ENCODE results near the gene PCLO.

The PCLO gene

GRCh38 chr7:82705517-82706260 lies 457.0 kb downstream of the PCLO start:
- Mint-ChIP-seq H3K36me3 (ENCODE audit: low read depth) (no peaks in the 10 kb centered on the region), H3K27me3 (ENCODE audit: low read depth) (no peaks in the 10 kb centered on the region), H3K9me3 (no peaks in the 10 kb centered on the region), H3K4me3 (no peak overlapping the region), H3K27ac (no peak overlapping the region), H3K4me1 (no peaks in the 10 kb centered on the region)
- TF ChIP-seq, protein P1, sequence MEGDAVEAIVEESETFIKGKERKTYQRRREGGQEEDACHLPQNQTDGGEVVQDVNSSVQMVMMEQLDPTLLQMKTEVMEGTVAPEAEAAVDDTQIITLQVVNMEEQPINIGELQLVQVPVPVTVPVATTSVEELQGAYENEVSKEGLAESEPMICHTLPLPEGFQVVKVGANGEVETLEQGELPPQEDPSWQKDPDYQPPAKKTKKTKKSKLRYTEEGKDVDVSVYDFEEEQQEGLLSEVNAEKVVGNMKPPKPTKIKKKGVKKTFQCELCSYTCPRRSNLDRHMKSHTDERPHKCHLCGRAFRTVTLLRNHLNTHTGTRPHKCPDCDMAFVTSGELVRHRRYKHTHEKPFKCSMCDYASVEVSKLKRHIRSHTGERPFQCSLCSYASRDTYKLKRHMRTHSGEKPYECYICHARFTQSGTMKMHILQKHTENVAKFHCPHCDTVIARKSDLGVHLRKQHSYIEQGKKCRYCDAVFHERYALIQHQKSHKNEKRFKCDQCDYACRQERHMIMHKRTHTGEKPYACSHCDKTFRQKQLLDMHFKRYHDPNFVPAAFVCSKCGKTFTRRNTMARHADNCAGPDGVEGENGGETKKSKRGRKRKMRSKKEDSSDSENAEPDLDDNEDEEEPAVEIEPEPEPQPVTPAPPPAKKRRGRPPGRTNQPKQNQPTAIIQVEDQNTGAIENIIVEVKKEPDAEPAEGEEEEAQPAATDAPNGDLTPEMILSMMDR (IDR thresholded peaks at IDR 0.05; ENCODE audit: unreplicated experiment in 3 of 3): no peak

DNA sequence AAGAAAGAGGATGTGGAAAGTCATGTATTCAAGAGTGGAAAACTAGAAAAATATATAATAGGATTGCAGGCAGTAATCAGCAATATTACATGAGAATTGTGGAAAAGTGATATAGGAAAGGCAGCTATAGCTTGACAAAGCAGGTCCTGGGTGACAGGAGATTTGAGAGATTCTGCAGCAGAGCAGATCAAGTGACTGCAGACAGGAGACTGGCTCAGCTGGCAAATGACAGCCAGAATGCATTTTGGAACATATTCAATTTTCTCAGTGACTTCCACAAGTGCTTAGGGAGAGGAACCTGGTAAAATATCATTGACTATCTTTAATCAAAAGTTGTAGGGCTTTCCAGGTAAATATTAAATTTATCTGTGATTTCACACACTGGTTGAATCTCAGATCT lies 458.6 kb downstream of the PCLO start:
- H3K4me1 Mint-ChIP-seq: no peaks in the 10 kb centered on the region
- no peaks in the 10 kb centered on the region for H3K27me3 Mint-ChIP-seq (ENCODE audit: low read depth)
- no peak overlapping the region for H3K27ac Mint-ChIP-seq
- no peak overlapping the region for H3K4me3 Mint-ChIP-seq
- no peaks in the 10 kb centered on the region for H3K9me3 Mint-ChIP-seq
- H3K36me3 Mint-ChIP-seq (ENCODE audit: low read depth): no peaks in the 10 kb centered on the region
- TF ChIP-seq, protein P1 (IDR thresholded peaks at IDR 0.05; ENCODE audit: unreplicated experiment in 3 of 3): no peak

Measured in nephron (organoid).